Mucosa of rectum (tissue), 2 donors: ENCODE measurements around the gene RALY.

ENCODE experiments used
- H3K27ac ChIP-seq, 2 donors: one replicate each; pipeline ENCODE4 v1.7.0; 2013; ENCODE audit warnings: inconsistent platforms in 2 of 2, low read depth in 2 of 2, low read length in 2 of 2
- H3K27me3 ChIP-seq, 2 donors: one replicate each; pipeline ENCODE4 v1.7.0; 2013; ENCODE audit warnings: low read length in 2 of 2; ENCODE audit not compliant: control insufficient read depth in 2 of 2, insufficient read depth in 2 of 2
- H3K36me3 ChIP-seq, 2 donors: one replicate each; pipeline ENCODE4 v1.7.0; 2013; ENCODE audit warnings: low read length in 2 of 2; ENCODE audit not compliant: control insufficient read depth in 2 of 2, insufficient read depth in 2 of 2
- H3K4me1 ChIP-seq, 2 donors: one replicate each; pipeline ENCODE4 v1.7.0; 2013; ENCODE audit warnings: low read length in 2 of 2, mild to moderate bottlenecking in 1 of 2; ENCODE audit not compliant: control insufficient read depth in 2 of 2, insufficient read depth in 2 of 2
- H3K4me3 ChIP-seq, 2 donors: one replicate each; pipeline ENCODE4 v1.7.0; 2013; ENCODE audit warnings: low read length in 2 of 2
- H3K9ac ChIP-seq, 2 donors: one replicate each; pipeline ENCODE4 v1.7.0; 2013; ENCODE audit warnings: low read length in 2 of 2, low read depth in 1 of 2, mild to moderate bottlenecking in 1 of 2
- H3K9me3 ChIP-seq, 2 donors: one replicate each; pipeline ENCODE4 v1.7.0; 2013; ENCODE audit warnings: low read length in 2 of 2; ENCODE audit not compliant: control insufficient read depth in 2 of 2
- donor health status: healthy.
- donor health status: Normal muscosa, but diverticular disease.

The RALY gene

DNA sequence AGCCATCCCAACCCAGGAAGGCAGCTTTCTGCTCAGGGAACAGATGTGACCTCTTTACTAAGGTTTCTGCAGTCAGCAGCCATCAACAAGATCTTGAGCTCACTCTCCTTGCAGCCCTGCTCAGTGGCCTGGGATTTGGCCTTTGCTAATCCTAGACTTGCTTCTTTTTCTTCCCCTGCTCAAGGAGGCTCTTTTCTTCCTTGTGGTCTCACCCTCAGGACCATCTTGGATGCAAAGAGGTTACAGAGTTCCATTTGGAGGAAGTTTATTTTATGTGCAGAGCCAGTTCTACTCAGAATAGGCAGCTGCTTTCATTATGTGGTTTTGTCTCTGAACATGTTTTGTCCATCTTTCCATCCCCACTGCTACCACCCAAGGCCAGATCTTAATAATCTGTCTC, 49.3 kb downstream of the RALY start:
- H3K4me1 ChIP-seq: peaks cover 9 to 15% of the 10 kb centered on the region in 2 donors
- no peak overlapping the region for H3K27ac ChIP-seq
- no peak overlapping the region for H3K4me3 ChIP-seq
- no peaks in the 10 kb centered on the region for H3K9me3 ChIP-seq
- H3K27me3 ChIP-seq: no peaks in the 10 kb centered on the region
- H3K36me3 ChIP-seq: no peaks in the 10 kb centered on the region
- no peak overlapping the region for H3K9ac ChIP-seq

DNA sequence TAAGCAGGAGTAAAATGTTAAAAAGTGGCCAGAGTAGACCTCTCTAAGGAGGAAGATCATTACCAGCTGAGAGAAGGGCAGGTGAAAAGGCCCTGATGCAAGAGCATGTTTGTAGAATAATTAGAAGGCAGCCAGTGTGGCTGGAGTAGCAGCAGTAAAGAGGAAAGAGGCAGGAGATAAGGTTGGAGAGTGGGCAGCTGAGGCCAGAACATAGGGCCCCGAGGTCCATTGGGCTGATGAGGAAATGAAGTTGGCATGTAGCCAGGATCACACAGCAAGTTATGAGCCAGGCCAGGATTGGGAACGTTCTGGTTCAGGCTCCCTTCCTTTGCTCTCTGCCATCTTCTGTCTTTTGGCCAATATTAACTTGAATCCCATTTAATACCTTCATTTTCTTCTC, 51.6 kb downstream of the RALY start:
- H3K36me3 ChIP-seq: no peaks in the 10 kb centered on the region
- H3K9me3 ChIP-seq: no peaks in the 10 kb centered on the region
- H3K27me3 ChIP-seq: no peaks in the 10 kb centered on the region
- H3K27ac ChIP-seq: no peak overlapping the region
- no peak overlapping the region for H3K9ac ChIP-seq
- H3K4me3 ChIP-seq: no peak overlapping the region
- H3K4me1 ChIP-seq: peaks cover 7 to 11% of the 10 kb centered on the region in 2 donors

DNA sequence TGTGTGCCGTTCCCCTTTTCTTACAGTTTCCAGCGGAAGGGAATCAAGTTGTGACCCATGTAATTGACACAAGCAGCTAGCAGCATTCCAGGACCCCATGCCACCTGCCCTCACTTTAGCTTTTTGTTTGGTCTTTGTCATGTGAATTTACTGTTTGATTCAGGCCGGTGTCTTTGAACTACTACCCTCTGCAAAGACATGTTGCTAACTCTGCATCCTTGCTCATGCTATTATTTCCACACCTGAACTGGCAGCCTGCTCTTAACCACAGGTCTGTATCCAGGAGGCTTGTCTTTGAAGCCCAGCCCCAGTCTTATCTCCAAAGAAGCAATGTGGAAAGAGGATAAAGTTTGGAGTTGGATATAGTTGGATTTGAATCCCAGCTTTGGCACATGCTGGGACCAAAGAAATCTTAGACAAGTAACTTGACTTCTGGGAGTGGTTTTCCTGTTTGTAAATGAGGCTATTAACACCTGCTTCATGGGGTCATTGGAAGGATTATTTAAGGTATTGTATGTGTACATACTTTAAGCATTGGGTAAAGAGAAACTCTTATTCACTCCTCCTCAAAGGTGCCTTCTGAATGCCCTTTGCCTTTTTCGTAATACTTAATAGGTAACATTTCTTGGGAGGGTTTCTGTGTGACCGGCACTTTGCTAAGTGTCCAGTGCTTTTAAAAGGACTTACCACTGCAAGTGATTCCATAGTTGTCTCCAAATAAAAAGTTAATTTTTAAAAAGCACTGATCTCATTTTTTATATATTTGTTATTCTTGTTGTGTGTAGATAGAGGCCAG, 52.4 kb downstream of the RALY start:
- Histone ChIP-seq H3K4me1 (peaks cover 7 to 11% of the 10 kb centered on the region in 2 donors), H3K27ac (no peak overlapping the region)

DNA sequence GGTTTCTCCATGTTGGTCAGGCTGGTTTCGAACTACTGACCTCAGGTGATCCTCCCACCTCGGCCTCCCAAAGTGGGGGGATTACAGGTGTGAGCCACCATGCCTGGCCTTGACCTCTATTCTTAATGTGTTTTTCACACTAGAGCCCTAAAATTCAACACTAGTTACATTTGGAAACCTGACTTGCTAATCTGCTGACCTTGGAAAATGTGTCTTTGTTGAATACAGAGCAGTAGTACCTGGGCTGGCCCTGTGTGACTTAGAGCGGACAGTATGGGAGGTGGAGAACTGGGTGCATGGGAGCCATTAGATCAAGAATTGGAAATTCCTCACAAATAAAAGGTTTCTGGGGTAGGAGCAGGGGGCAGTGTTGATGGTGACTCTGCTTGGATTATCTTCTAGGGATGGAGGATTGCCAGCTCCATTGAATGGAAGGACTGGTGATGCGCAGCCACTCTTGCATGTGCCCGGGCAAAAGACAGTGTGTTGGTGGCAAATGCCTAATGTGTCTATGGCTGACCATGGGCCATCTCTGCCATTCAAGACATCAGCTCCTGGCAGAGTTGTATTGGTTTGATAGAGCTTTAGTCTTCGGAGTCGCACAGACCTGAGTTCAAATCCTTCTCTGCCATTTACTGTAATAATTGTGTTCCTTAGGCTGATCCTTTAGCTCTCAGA, 53.4 kb downstream of the RALY start:
- Histone ChIP-seq H3K27me3 (no peaks in the 10 kb centered on the region), H3K4me3 (no peak overlapping the region), H3K4me1 (peaks cover 7% of the 10 kb centered on the region in 2 donors), H3K9me3 (no peaks in the 10 kb centered on the region), H3K27ac (no peak overlapping the region), H3K9ac (no peak overlapping the region), H3K36me3 (no peaks in the 10 kb centered on the region)

More for the DNA sequence above, 52.4 kb downstream of the RALY start:
- H3K36me3 ChIP-seq: no peaks in the 10 kb centered on the region
- H3K9ac ChIP-seq: no peak overlapping the region
- H3K9me3 ChIP-seq: no peaks in the 10 kb centered on the region
- H3K4me3 ChIP-seq: no peak overlapping the region
- no peaks in the 10 kb centered on the region for H3K27me3 ChIP-seq

DNA sequence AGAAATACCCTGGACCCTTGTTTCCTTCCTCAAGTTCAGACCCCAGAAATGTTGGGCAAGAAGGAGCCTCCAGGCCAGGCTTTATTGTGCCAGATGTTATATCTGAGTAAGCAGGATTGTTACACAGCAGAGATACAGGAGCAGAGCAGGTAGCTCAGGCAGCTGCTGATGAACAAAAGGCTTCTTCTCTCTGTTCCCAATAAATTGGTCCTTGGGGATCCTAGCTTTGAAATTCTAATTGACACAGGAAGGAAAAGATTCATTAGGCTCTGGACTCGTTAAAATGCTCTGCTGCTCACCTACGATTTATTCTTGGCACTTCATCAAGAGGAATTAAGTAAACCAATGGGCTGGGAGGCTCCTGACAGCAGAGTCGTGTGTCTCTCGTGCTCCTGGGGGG, 54.2 kb downstream of the RALY start:
- H3K27me3 ChIP-seq: no peaks in the 10 kb centered on the region
- H3K9me3 ChIP-seq: no peaks in the 10 kb centered on the region
- no peak overlapping the region for H3K4me3 ChIP-seq
- peaks cover 6 to 7% of the 10 kb centered on the region in 2 donors for H3K4me1 ChIP-seq
- H3K9ac ChIP-seq: no peak overlapping the region
- no peaks in the 10 kb centered on the region for H3K36me3 ChIP-seq
- no peak overlapping the region for H3K27ac ChIP-seq

DNA sequence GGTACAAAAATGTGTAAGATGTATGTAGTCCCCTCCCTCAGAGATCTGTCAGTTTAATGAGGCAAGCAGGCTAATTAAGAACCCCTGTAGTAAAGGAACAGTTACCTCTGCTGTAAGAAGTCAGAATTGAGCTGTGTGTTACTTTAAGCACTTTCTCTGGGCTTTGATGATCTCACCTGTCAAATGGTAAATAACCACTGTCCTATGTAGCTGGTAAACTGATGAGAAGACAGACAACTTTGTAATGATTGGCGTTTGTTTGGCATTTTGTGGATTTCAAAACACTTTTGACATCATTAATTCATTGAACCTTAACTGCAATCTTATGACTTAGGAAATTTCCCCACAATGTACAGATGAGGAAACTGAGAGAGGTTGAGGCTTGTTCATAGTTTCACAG, 55.7 kb downstream of the RALY start:
- no peaks in the 10 kb centered on the region for H3K9me3 ChIP-seq
- H3K36me3 ChIP-seq: no peaks in the 10 kb centered on the region

DNA sequence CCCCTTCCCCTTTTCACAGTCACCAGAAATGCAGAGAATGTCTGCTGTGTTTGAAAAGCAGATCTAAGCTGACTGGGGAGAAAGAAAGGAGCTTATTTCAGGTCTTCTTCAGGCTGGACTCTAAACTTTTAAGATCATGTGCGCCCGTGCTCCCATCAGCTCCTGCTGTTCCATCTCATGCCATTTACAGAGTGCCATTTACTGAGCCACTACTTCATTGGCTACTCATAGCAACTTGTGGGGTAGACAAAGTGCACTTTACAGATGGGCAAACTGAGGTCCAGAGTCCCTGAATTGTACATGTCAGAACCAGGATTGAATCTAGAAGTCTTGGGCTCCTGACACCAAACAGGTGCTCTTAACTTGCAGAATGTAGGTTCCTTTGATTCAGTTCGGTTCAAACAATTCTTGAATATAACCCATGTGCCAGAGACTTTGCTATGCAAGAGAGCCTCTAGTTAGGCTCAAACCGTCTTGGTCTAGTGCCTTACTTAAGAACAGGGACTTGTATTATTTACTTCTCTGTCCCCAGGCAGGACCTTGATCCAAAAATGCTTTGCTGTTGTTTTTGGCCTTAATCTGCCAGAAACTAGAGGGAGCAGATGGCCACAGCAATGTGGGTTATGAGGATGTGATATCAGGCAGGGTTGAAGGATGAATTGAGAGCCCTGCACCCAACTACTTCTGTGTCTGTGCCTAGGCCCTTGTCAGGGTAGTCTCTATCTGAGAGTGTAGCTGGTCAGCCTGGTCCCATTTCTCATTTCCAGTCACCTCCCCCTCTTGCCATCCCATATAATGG, 56.4 kb downstream of the RALY start:
- Histone ChIP-seq H3K36me3 (no peaks in the 10 kb centered on the region), H3K4me3 (no peak overlapping the region), H3K27me3 (no peaks in the 10 kb centered on the region), H3K4me1 (peaks cover 6 to 7% of the 10 kb centered on the region in 2 donors), H3K9me3 (no peaks in the 10 kb centered on the region), H3K27ac (no peak overlapping the region), H3K9ac (no peak overlapping the region)

More for the DNA sequence above, 55.7 kb downstream of the RALY start:
- Histone ChIP-seq H3K4me1 (peaks cover 6 to 7% of the 10 kb centered on the region in 2 donors), H3K27me3 (no peaks in the 10 kb centered on the region), H3K27ac (no peak overlapping the region), H3K9ac (no peak overlapping the region), H3K4me3 (no peak overlapping the region)

DNA sequence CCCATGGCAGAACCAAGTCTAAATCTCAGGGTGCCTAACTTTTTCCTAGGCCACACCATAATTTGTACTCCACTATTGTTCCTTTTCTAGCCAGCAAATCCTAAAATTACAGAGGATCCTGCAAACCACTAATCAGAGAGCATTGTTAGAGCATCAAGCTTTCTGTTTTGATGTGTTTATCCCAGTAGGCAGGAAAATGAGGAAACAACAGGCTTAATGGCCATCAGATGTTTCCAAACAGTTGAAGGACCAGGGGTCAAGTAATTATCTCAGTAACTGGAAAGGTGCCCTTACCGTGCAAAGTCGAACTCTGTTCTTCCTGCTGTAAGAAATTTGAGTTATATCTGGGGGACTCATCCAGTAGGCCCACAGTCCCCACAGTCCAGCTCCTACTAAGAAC, 58.7 kb downstream of the RALY start:
- H3K9me3 ChIP-seq: no peaks in the 10 kb centered on the region
- H3K4me3 ChIP-seq: no peak overlapping the region
- H3K9ac ChIP-seq: no peak overlapping the region
- H3K36me3 ChIP-seq: no peaks in the 10 kb centered on the region
- H3K4me1 ChIP-seq: no peaks in the 10 kb centered on the region
- H3K27ac ChIP-seq: no peak overlapping the region
- H3K27me3 ChIP-seq: no peaks in the 10 kb centered on the region

DNA sequence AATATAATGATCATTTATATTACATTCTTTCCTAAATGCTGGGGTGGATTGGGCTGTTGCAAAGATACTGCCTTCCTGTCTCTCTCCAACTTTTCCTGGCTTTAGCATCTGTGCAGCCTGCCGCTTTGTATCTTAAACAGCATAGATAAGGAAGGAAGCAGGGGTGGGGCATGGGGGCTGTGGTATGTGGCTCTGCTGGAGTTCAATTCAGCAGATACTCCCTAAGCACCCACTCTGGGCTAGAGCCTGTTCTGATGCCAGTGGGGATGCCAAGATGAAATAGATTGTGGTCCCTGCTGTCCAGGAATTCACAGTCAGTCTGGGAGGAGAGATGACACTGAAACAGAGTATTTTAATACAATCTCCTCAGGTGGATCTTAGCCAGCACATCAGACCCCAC, 61.6 kb downstream of the RALY start:
- Histone ChIP-seq H3K27me3 (no peaks in the 10 kb centered on the region), H3K36me3 (no peaks in the 10 kb centered on the region), H3K4me1 (no peaks in the 10 kb centered on the region)

DNA sequence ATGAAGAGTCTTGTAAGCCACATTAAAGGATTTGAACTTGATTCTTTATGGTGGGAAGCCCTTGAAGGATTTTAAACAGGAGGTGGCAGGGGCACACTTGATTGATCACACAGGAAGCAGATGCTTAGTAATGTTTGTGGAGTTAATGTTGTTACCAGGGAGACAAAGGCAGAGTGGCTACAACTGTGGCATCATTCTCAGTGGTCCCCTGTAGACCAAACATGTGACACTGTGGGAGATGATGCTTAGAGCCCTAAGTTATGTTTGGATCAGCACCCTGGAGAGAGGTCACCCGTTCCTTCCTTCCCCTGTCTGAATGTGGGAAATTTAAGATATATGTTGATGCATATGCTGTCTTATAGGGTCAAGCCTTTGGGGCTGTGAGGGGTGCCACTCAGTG, 65.1 kb downstream of the RALY start:
- no peaks in the 10 kb centered on the region for H3K9me3 ChIP-seq
- H3K9ac ChIP-seq: no peak overlapping the region
- no peak overlapping the region for H3K27ac ChIP-seq
- H3K27me3 ChIP-seq: no peaks in the 10 kb centered on the region
- H3K4me3 ChIP-seq: no peak overlapping the region
- H3K4me1 ChIP-seq: no peaks in the 10 kb centered on the region
- H3K36me3 ChIP-seq: peaks cover 3 to 9% of the 10 kb centered on the region in 2 donors

More for the DNA sequence above, 61.6 kb downstream of the RALY start:
- H3K9ac ChIP-seq: no peak overlapping the region
- no peak overlapping the region for H3K4me3 ChIP-seq
- H3K9me3 ChIP-seq: no peaks in the 10 kb centered on the region
- no peak overlapping the region for H3K27ac ChIP-seq
